GM12865 (cell line): ENCODE results near the gene DEFB132.

Experiments
- DNase-seq: peaks from one replicate; pipeline ENCODE4 v3.0.0; 2010; ENCODE audit warnings: low read depth
- H3K4me3 ChIP-seq: 2 replicates; pipeline ENCODE4 v1.5.1; 2011; ENCODE audit warnings: mild to moderate bottlenecking, low read depth, low read length, control low read depth
- CTCF ChIP-seq: IDR thresholded peaks from 2 replicates; pipeline ENCODE4 v1.5.1; 2011; ENCODE audit warnings: low read length, control low read depth, low read depth, inconsistent platforms; ENCODE audit not compliant: insufficient read depth; ENCODE audit errors: missing control alignments

Gene DEFB132, protein sequence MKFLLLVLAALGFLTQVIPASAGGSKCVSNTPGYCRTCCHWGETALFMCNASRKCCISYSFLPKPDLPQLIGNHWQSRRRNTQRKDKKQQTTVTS

DNA sequence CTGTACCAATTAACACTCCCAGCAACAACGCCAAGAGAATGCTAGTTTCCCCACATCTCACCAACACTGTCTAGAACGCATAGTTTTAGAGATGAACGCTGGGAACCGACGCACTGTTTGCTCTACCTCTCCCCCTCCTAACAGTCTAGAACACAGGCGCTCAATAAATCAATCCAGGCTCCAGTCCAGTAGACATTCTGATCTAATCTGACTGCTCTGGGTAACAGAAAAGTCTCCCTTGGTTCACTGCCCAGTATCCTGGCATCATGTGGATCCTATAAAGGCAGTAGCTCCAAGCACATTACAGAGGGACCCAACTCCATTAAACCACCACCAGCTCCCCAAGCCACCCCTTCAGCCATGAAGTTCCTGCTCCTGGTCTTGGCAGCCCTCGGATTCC lies at the start of gene DEFB132:
Gene DEFB132 (plus strand): TSS at position 306 of the 400 bp plus-strand sequence. CDS start 55 bp downstream, at position 361.
- H3K4me3 ChIP-seq, result no peak within 1 kb of the TSS
- no peak for TF ChIP-seq CTCF
- no peak for DNase-seq

DNA sequence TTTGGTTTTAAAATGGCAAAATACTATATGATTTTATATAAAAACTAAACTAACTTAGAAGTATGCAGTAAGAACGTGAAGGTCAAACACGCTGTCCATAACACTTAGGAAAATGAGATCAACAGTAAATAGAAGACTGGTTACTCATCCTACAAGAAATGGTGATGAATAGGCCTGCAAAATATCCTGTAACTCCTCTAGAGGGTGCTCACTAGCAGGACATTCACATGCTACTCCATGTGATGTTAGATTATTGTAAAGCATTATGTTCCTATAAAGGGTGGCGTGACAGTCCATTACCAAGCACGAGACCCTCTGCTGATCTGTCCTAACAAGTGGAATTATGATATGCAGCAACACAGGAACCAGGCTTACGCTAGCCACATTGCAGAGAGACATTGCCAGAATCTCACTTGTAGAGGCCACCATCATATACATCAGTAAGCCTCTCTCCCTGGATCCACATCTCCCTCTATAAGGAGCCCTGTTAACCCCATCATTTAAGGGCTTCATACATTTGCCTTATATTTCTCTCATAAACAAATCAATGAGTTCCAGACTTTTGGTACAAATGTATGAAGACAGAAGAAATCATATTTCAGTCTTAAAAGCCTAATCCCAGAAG lies 48.5 kb upstream of the DEFB132 start:
- peak; percentile 58 for DNase-seq
- peak; percentile 67 for TF ChIP-seq CTCF
- no peak overlapping the region for H3K4me3 ChIP-seq

- TF ChIP-seq CTCF, result no peak
- no peak for DNase-seq
- H3K4me3 ChIP-seq, result no peak overlapping the region
These were observed 46.6 kb upstream of the DEFB132 start for GRCh38 chr20:210809-211502.

- no peak for TF ChIP-seq CTCF
- no peak overlapping the region for H3K4me3 ChIP-seq
- DNase-seq, result no peak
These were observed 43.1 kb upstream of the DEFB132 start for GRCh38 chr20:214383-214782.

DNA sequence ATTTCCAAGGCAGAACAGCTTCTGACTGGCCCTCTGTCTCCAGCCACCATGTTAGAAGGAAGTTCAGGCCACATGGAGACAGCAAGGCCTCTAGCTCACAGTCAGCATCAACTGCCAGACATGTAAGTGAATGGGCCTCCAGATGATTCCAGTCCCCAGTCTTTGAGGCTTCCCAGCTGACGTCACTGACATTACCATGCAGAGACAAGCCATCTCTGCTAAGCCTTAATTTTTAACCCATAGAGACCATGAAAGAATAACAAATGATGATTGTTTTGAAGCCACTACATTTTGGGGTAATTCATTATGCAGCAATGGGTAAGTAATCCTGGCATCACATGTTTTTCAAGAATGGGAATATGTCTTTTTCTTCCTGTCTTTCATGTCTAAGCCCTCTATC lies 41.7 kb upstream of the DEFB132 start:
- no peak overlapping the region for H3K4me3 ChIP-seq
- no peak for DNase-seq
- no peak for TF ChIP-seq CTCF

- DNase-seq, result no peak
- TF ChIP-seq CTCF, result no peak
- H3K4me3 ChIP-seq, result no peak overlapping the region
These were observed 40.3 kb upstream of the DEFB132 start for GRCh38 chr20:217266-217665.
